ENCODE data around the gene MICU1.

GRCh38 chr10:72567889-72568640, 57.8 kb downstream of the MICU1 start:
- peak; percentile 69; the same call in 1 of the 2 replicates for TF ChIP-seq CTCF (IDR thresholded peaks at IDR 0.05)
- no peak for TF ChIP-seq TCF7L2 (IDR thresholded peaks at IDR 0.05; ENCODE audit: low read depth, low read length)
